ENCODE data around the gene PMS2.
A peak's percentile ranks its signal among the peaks of the same experiment; 100 is the strongest.
"Not testable (repeated sequence)": the region's sequence is repeated elsewhere in the genome, so short reads cannot be mapped to it uniquely, and the experiment has no call there.

PMS2 gene, protein sequence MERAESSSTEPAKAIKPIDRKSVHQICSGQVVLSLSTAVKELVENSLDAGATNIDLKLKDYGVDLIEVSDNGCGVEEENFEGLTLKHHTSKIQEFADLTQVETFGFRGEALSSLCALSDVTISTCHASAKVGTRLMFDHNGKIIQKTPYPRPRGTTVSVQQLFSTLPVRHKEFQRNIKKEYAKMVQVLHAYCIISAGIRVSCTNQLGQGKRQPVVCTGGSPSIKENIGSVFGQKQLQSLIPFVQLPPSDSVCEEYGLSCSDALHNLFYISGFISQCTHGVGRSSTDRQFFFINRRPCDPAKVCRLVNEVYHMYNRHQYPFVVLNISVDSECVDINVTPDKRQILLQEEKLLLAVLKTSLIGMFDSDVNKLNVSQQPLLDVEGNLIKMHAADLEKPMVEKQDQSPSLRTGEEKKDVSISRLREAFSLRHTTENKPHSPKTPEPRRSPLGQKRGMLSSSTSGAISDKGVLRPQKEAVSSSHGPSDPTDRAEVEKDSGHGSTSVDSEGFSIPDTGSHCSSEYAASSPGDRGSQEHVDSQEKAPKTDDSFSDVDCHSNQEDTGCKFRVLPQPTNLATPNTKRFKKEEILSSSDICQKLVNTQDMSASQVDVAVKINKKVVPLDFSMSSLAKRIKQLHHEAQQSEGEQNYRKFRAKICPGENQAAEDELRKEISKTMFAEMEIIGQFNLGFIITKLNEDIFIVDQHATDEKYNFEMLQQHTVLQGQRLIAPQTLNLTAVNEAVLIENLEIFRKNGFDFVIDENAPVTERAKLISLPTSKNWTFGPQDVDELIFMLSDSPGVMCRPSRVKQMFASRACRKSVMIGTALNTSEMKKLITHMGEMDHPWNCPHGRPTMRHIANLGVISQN

DNA sequence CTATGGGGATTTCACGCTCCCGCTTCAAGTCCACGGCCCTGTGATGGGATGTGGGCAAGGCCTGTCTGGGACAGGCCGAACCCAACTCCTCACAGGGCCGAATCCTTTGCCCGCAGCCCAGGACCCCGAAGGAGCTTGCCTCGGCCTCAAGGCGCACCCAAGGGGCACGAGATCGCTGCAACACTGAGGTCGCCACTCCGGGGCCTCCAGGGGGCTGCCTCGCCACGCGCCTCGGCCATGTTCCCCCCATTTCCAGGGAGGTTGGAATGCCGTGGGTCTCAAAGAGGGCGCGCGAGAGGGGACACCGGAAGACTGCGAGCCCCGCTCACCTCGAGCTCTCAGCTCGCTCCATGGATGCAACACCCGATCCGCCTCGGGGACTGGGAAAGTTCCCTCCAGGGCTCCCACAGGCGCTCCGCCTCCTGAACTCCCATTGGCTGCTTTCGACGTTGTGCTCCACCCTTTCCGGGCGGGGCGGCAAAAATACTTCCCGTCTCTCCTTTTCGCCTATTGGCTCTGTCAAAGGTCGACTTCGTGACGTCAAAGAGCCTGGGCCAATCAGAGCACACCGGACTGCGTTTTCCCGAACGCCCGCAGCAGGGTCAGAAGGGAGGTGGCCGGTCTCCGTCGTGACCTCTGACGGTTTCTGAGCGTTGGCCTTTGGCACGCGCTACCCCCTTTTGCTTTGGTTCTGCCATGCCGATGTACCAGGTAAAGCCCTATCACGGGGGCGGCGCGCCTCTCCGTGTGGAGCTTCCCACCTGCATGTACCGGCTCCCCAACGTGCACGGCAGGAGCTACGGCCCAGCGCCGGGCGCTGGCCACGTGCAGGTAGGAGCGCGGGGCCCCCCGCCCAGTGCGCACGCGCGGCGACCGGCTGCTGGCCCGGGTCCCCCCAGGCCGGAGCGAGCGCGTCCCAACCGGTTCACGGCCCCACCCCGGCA lies at the start of gene PMS2, which contains the start of gene AIMP2:
Gene PMS2 (minus strand): TSS at position 382 of the 944 bp plus-strand sequence. CDS start 30 bp downstream, at position 352.
Gene AIMP2 (plus strand): TSS at position 605 of the 944 bp plus-strand sequence. CDS start 92 bp downstream, at position 697.
- DNase-seq (ENCODE audit: low read depth): peak; percentile 97

DNA sequence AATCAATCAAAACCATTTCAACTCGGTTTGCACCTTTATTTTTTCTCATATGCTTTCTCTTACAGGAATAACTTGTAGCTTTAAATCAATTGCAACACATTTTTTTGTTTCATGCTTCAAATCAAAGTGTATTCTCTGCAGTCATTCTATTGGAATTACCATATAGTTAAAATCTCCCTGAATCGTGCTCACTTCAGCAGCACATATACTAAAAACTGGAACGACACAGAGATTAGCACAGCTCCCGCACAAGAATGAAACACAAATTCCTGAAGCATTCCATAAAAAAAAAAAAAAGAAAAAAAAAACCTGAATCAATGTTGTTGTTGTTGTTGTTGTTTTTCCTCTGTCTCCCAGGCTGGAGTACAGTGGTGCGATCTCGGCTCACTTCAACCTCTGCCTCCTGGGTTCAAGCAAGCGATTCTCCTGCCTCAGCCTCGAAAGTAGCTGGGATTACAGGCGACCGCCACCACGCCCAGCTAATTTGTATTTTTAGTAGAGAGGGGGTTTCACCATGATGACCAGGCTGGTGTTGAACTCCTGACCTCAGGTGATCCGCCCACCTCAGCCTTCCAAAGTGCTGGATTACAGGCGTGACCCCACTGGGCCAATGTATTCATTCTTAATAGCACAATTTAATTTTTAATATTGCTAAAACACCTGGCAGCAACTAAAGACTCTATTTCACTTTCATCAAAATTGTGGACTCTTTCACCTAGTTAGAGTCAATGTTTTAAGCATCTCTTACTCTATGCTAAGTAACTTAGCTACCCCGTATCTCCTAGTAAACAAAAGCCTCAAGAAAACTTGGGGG lies 48.7 kb upstream of the PMS2 start:
- DNase-seq (ENCODE audit: low read depth): no peak

DNA sequence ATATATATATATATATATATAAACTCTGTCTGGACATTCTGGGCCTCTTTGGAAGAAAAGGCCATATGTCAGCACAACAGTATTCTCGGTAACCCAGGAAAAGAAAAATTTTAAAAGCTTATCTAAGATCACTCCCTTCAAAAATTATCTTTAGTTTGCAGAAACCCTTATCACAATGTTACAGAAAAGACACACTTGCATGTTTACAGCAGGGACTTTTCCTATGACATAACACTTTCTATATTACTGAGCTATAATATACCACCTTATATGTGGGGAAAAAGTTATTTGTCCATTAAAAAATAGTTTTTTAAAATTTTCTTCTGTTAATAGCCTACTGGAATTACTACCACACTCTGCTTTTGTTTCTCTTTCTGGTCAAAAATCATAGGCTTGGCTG lies 47.8 kb upstream of the PMS2 start:
- no peak for DNase-seq (ENCODE audit: low read depth)

DNA sequence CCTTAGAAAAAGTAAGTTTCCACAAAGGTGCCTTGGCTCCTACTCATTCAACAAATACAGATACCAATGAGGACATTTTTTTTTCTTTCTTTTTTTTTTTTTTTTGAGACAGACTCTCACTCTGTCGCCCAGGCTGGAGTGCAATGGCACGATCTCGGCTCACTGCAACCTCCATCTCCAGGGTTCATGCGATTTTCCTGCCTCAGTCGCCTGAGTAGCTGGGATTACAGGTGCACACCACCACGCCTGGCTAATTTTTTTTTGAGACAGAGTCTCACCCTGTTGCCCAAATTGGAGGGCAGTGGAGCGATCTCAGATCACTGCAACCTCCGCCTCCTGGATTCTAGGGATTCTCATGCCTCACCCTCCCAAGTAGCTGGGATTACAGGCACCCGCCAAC lies 42.3 kb upstream of the PMS2 start:
- DNase-seq (ENCODE audit: low read depth): not testable (repeated sequence)

DNA sequence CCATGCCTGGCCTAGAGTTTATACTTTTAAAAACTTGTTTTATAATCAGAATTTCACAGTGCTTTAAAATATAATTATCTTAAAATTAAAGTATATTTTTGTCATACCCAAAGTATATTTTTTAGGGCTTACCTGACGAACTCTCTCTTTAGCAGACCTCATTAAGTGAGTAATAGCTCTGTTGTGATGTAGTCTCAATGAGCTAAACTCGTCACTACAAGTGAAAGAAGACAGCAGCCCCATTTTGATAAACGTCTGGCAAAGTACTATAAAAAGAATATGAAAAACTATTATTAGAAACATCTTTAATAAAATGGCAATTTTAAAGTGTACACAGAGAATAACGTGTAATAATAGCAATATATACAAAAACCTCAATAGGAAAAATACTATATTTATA lies 40.9 kb upstream of the PMS2 start:
- no peak for DNase-seq (ENCODE audit: low read depth)

DNA sequence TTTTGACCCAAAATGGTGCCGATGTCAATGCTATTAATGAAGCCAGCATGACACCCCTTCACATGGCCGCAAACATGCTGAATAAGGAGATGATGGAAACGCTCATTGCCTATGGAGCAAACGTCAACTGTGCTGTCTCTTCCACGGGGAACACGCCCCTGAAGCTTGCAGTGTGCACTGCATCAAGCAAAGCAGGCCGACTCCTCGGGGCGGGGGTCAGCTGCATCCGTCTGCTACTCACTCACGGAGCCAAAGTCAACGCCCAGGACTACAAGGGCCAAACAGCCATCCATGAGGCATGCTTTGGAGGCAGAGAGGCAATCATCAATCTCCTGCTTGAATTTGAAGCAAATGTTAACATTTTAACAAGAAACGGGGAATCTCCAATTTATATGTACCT lies 26.8 kb upstream of the PMS2 start:
- DNase-seq (ENCODE audit: low read depth): no peak

DNA sequence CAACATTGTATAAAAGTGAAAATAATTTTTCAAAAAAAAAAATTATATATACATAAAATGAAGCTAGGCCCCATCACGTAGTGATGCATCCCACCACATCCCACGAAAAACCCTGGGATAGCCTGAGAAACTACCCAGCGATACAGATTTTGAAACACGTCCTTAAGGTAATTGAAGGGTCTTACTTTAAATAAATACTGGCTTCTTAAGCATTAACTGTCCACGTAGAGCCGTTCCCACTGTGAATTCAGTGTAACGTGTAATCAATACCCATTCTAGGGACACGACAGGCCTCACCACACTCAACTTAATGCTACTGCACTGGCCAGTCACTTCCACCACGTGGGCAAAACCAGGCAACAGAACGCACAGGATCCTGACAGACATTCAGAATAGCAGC lies 26.3 kb upstream of the PMS2 start:
- no peak for DNase-seq (ENCODE audit: low read depth)

DNA sequence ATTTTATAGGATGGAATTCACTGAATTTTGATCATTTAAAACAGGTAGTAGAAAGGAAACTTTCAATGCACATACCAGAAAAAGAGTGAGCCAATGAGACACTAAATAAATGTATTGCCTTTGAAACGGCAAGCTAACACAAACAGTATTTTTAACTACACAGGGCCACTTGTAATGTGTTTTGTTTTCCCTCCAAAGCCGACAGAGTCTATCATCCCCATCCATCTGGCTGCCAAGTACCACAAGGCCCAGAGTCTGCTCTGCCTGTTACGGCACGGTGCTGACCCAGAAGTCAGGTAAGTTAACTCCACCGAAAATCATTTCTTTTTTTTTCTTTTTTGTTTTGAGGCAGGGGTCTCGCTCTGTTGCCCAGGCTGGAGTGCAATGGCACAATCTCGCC lies 23.8 kb upstream of the PMS2 start:
- no peak for DNase-seq (ENCODE audit: low read depth)

DNA sequence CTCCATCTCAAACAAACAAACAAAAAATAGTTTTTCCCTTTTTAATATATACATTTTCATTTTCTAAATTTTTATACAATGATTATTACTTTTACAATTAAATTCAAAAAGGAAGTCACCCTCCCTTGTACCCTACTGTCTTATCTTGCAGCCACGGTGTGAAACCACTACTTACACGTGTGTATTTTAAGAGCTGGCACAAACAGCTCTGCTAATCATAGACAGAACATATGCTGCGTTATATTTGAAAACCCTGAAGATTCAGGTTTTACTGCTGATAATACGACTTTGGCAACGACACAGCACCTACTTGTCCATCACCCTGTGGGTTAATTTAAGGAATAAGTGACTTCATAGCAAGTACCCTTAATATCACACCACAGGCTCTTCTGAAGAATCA lies 23.3 kb upstream of the PMS2 start:
- DNase-seq (ENCODE audit: low read depth): no peak

DNA sequence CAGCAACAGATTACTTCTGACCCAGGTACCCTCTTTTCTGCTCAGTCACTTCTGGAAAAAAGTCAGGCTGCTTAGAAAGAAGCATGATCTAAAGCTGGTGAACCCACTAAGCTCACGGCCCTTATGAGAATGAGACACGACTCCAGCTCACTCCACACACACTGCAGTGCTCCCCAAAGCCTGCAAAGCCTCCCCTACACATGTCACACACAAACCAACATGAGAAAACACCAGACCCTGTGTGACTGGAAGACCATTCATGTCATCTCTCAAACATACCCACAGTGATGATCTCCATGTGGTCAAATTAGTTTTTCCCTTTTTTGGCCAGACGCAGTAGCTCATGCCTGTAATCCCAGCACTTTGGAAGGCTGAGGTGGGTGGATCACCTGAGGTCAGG lies 22.7 kb upstream of the PMS2 start:
- no peak for DNase-seq (ENCODE audit: low read depth)

DNA sequence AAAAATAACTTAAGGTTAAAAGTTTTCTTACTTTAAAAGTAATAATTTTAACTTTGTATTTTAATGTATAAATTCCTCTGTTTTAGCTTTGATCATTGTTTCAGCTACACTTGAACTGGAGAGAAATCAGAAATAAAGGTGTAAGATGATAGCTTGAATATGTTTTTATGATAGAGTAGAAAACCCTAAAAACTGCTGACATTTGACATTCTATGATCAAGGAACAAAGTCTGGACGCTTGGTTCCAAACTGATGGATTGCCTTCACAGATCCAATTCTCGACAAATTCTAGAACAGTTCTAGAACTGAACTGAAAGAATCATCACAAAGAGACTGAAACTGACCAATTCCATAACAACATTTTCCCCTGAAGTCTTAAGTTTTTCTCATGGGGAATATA lies 22.1 kb upstream of the PMS2 start, which contains the start of gene ANKRD61:
Gene ANKRD61 (plus strand): TSS at position 389 of the 400 bp plus-strand sequence. CDS start 0 bp downstream, at position 389.
- DNase-seq (ENCODE audit: low read depth): no peak

DNA sequence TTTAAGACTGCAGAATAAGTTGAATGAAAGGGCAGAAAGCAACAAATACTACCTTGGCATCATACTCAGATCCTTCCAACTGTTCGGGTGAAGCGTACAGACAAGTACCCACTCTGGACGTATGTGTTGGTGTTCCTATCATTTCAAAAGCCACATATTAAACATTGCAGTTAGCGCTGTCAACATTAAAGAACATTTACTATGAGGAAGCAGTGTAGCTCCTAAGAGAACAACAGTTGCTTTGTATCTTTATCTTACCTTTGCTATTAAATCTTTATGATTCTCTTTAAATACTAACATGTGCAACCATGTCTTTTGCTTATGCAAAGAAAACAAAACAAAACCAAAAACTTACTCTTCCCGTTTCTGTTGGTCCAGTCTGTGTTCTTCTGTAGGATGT lies 19.7 kb upstream of the PMS2 start:
- no peak for DNase-seq (ENCODE audit: low read depth)

DNA sequence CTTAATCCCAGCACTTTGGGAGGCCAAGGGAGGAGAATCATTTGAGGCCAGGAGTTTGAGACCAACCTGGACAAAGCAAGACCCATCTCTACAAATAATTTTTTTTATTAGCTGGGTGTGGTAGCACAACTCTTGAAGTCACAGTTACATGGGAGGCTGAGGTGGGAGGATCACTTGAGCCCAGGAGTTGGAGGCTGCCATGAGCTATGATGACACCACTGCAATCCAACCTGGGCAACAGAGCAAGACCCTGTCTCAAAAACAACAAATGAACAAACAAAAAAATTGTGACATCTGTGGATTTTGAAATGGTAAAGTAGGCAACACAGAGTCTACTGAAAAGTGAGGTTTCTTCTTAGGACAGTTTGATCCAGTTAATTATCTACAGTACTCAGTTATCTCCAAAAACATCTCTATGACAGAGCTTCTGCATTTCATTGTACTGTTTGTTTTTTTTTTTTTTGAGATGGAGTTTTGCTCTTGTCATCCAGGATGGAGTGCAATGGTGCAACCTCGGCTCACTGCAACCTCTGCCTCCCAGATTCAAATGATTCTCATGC lies 19.0 kb upstream of the PMS2 start:
- DNase-seq (ENCODE audit: low read depth): no peak

DNA sequence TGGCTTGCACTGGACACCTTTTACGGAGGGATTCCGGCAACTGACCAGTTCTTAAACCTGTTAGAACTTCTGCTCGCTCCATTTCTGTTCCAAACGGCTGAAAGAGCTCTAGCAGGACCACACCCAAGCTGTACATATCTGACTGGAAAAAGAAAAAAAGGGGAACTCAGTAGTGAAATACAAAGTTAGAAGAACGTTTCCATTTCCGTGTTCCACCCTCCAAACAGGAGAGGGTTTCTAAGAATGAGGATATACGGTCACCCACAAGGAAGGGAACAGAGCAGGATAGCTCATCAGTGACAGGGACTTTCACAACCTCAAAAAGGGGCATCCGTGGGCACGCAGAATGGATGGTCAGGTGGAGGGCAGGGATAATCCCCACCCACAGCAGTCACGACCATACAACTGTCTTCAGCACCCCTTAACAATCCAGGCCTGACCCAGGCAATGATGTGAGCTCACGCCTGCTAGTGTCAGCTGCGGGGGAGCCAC lies 18.0 kb upstream of the PMS2 start:
- DNase-seq (ENCODE audit: low read depth): no peak

DNA sequence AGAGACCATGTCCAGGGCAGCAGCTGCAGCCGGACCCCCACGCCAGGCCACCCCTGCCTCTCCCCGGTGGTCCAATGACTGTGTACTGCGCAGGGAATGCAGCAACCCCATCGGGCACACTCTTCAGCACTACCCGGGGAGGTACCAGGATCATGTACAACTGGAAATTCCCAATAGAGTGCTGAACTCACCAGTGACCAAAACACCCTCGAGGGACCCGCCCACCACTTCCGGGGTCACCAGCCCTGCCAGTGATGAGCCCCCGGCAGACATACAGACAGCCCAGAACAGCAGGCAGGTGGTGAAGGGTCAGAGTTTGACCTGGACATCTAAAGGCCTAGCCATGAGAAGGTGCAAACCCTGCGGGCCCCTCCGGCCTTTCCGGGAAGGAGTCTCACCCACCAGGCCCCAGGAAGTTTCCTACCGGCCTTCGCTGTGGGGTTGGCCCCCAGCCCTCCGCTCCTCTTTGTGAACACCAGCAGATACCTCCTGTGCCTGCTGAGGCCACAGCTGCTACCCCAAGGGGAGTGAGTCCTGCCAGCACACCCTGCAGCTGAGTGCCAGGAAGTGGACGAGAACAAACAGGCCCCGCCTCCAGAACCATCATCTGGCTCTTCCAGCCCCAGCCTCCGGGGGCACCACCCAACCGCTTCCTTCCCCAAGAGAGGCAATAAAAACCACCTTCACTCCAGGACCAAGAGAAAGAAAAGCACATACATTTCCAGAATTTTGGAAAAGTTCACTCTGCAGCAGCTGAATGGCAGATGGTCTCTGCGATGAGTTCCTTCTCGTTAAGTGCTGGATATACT lies 17.4 kb upstream of the PMS2 start:
- DNase-seq (ENCODE audit: low read depth): peak; percentile 35

DNA sequence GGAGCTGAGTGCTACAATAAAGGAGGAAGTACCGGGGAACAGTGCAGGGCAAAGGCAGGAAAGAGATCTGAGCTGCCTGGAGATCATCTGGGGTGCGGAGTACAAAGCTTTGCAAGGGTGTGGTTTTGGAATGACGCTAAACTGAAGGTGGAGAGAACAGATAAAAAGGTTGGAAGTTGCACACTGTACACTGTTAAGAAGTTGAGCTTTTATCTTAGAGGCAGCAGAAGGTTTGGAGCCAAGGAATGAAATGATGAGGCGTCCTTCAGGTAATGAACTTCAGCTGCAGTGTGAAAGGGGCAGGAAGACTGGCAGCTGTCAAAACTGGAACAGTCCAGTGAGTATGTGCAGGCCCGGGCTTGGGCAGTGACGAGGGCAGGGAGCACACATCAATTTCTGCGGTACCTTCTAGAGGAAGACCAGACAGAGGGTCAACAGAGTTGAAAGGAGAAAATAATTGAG lies 15.2 kb upstream of the PMS2 start:
- no peak for DNase-seq (ENCODE audit: low read depth)

DNA sequence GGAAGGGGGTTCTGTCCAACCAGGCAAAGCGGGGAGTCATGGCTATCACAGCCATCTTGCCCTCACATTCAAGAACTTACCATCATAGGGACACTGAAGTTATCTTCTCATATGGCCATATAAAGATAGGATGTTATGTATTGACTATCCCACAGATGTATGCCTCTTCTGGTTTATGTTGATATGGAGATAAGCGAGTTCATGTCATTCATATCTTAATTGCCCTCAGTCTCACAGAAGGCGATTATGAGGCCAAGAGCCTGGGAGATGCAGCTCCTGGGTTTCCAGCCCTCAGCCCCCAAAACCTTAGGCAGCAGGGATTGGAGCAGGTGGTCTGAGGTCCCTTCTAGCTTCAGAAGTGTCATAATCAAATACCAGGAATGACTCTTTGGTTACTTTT lies 13.9 kb upstream of the PMS2 start:
- DNase-seq (ENCODE audit: low read depth): no peak

DNA sequence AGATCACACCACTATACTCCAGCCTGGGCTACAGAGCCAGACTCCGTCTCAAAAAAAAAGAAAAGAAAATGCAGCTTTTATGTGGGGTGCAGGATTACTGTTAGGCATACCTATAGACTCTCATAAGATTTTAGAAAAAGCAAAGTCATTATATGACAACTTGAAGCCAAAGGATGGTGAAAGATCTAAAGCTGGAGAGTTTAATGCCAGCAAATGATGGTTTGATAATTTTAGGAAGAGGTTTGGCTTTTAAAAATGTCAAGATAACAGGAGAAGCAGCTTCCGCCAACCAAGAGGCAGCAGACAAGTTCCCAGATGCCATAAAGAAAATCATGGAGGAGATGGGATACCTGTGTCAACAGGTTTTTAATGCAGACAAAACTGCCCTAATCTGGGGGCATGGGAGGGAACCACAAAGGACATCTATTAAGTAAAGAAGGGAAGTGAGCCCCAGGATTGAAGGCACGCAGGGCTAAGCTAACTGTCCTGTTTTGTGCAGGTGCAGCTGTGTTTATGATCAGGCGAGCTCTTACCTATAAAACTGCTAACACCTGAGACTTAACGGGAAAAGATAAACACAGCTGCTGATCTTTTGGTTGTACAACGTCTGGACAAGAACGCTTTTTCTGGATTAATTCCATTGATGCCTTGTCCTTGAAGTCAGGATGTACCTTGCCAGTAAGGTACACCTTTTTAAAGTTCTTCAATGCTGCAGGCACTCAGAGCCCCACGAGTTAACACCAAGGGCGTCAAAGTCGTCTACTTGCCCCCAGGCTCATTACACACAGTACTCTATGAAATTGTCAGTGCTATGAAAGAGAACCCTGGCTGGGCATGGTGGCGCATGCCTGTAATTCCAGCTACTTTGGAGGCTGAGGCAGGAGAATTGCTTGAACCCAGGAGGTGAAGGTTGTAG lies 11.8 kb upstream of the PMS2 start:
- no peak for DNase-seq (ENCODE audit: low read depth)

DNA sequence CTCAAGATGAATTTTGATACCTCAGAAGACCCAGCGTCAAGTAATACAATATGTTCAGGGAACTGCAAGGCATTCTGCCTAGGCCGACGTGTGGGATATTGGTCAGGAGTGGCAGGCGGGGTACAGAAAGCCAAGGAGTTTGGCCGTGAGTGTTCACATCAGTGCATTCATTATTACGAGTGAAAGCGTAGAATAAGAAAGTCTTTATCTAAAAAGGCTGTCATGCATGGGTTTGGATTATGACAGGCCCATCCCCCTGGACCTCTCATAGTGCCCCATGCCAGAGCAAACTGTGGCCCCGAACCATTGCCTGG lies 7.8 kb upstream of the PMS2 start:
- DNase-seq (ENCODE audit: low read depth): no peak
